T-helper 1 cell treated with Interleukin-12 subunit alpha and Interleukin-12 subunit beta and Interleukin-4 antibody, amounts not matched to agents 30 μg/mL and 1 μg/mL, for 36 hours (primary cell): ENCODE measurements around the gene RNF223.
A peak's percentile ranks its signal among the peaks of the same experiment; 100 is the strongest.

ENCODE experiments used
- H3K27ac Mint-ChIP-seq: one replicate; pipeline ENCODE4 v1.8.0; 2021; ENCODE audit warnings: mild to moderate bottlenecking, mixed read lengths
- H3K27me3 Mint-ChIP-seq: one replicate; pipeline ENCODE4 v1.8.0; 2021; ENCODE audit warnings: low read depth, mixed read lengths
- H3K36me3 Mint-ChIP-seq: one replicate; pipeline ENCODE4 v1.8.0; 2021; ENCODE audit warnings: low read depth, mixed read lengths
- H3K4me1 Mint-ChIP-seq: one replicate; pipeline ENCODE4 v1.8.0; 2021; ENCODE audit warnings: low read depth, mixed read lengths
- H3K4me3 Mint-ChIP-seq: one replicate; pipeline ENCODE4 v1.8.0; 2021; ENCODE audit warnings: mild to moderate bottlenecking, moderate library complexity, mixed read lengths
- H3K9me3 Mint-ChIP-seq: one replicate; pipeline ENCODE4 v1.8.0; 2021; ENCODE audit warnings: mixed read lengths

RNF223 gene

GRCh38 chr1:1075148-1075935, 1.2 kb upstream of the RNF223 start:
- no peaks in the 10 kb centered on the region for H3K36me3 Mint-ChIP-seq
- no peak overlapping the region for H3K27ac Mint-ChIP-seq

GRCh38 chr1:1074631-1075147, 583 bp upstream of the RNF223 start:
- H3K36me3 Mint-ChIP-seq: no peaks in the 10 kb centered on the region
- no peaks in the 10 kb centered on the region for H3K27me3 Mint-ChIP-seq
- H3K9me3 Mint-ChIP-seq: no peaks in the 10 kb centered on the region
- H3K27ac Mint-ChIP-seq: no peak overlapping the region
- H3K4me1 Mint-ChIP-seq: no peaks in the 10 kb centered on the region
- H3K4me3 Mint-ChIP-seq: no peak overlapping the region

More at GRCh38 chr1:1075148-1075935, 1.2 kb upstream of the RNF223 start:
- Mint-ChIP-seq H3K4me3 (no peak overlapping the region), H3K9me3 (no peaks in the 10 kb centered on the region), H3K4me1 (no peaks in the 10 kb centered on the region), H3K27me3 (no peaks in the 10 kb centered on the region)

DNA sequence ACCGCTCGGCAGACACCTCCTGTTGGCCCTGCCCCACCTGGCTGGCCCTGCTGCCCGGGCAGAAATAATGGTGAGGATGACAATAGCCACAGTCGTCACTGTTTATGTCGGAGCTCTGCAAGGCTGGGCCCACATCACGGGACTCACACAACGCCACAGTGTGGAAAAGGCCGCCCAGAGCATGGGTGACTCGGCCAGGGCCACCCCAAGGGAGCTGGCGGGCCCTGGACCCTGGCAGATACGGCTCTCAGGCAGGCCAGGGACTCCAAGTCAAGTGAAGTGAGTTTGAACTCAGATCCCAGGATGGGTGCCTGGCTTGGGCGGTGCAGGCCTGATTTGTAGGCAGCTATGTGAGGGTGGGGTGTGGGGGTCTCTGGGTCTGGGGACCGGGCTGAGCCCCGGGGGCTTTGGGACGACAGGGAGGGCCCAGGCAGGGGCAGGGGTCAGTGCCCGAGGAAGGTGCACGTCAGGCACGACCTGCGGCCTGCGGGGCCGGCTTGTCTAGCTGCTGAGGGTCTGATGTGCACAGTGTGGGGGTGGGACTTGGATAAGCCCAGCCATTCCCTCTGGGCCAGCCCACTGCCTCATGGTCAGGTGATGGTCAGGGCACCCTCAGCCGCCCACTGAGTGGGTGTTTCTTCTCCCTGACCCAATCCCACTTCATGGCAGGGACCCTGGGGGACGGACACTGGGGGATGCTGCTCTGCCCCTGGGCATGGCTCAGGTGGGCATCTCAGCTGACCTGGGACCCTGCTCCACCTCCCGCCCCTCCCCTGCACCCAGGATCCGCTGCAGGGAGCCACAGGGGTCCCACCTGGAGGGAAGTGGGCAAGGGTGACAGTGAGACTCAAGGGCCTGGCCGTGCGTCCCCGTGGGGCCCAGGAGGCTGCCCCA, 1.0 kb downstream of the RNF223 start:
- Mint-ChIP-seq H3K4me3 (no peak overlapping the region), H3K9me3 (no peaks in the 10 kb centered on the region), H3K36me3 (no peaks in the 10 kb centered on the region), H3K27ac (no peak overlapping the region), H3K27me3 (no peaks in the 10 kb centered on the region), H3K4me1 (no peaks in the 10 kb centered on the region)

DNA sequence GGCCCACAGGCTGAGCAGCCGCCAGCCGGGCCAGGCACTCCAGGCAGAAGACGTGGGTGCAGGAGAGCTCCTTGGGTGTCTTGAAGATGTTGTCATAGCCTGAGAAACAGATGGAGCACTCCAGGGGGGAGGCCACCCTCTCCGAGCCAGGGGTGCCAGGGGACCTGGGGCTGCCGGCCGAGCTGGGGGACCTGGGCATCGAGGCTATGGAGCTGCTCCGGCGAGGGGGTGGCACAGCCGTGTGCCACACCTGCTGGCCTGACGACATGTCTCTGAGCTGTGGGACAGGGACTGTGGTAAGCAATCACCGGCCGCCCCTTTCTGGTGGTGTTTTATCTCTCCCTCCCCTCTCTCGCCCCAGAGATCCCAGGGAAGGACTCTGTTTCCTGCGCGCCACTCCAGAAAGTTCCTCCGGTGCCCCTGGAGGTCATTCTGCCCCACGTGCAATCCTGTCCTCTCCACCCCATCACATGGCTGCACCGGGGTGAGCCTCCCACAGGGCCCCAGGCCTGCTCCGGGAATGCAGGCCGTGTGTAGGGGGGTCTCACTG, 1.7 kb downstream of the RNF223 start:
- Mint-ChIP-seq H3K4me3 (no peak overlapping the region), H3K27ac (no peak overlapping the region), H3K4me1 (no peaks in the 10 kb centered on the region)

GRCh38 chr1:1071486-1072298, 2.4 kb downstream of the RNF223 start:
- H3K4me1 Mint-ChIP-seq: no peaks in the 10 kb centered on the region
- H3K27ac Mint-ChIP-seq: no peak overlapping the region
- H3K9me3 Mint-ChIP-seq: no peaks in the 10 kb centered on the region
- no peaks in the 10 kb centered on the region for H3K27me3 Mint-ChIP-seq
- H3K4me3 Mint-ChIP-seq: no peak overlapping the region
- no peaks in the 10 kb centered on the region for H3K36me3 Mint-ChIP-seq

More for the DNA sequence above, 1.7 kb downstream of the RNF223 start:
- Mint-ChIP-seq H3K27me3 (no peaks in the 10 kb centered on the region), H3K9me3 (no peaks in the 10 kb centered on the region), H3K36me3 (no peaks in the 10 kb centered on the region)

DNA sequence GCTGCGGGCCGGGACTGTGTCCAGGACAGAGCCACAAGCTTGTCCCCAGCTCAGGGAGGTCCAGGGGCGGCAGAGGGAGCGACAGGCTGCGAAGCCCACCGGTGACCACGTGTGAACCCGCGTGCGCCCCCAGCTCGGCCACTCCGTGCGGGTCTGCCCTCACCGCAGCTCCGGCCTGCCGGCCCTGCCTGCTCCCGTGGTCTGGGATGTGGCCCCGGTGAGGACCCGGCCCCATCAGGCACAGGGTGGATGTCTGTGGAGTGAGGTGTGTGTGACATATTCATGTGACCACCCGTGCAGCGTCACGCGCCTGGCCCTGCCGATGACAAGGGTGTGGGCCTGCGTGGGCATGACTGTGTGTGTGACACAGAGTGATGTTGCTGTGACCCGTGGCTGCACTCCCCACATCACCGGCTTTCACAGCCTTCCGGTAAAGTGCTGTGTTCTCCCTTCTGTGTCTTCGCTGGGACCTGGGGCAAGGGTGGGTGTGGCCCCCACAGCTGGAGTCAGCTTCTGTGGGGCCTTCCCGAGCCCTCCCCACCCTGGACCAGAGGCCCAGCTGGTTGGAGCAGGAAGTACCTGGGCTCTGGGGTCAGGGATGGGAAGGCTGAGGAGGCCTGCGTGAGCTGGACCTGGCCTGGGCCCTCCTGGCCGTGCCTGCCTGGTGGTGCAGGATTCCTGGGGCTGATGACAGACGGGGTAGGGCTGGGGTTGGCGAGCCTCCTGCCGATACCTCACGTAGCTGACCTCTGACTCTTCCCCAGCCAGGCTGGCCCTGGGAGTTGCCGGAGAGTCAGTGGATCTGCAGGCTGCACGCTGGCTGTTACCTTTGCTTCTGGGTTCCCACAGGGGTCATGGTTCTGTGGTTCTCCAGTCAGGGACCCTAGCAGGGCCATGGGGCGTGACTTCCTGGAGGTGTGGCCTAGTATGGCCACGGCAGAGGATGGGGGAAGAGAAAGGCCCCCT, 4.1 kb downstream of the RNF223 start:
- Mint-ChIP-seq H3K27ac (no peak overlapping the region), H3K36me3 (no peaks in the 10 kb centered on the region), H3K27me3 (no peaks in the 10 kb centered on the region), H3K9me3 (no peaks in the 10 kb centered on the region), H3K4me1 (no peaks in the 10 kb centered on the region), H3K4me3 (no peak overlapping the region)

GRCh38 chr1:1069056-1069710, 4.9 kb downstream of the RNF223 start:
- H3K27ac Mint-ChIP-seq: peak overlapping the region; percentile 70
- no peaks in the 10 kb centered on the region for H3K4me1 Mint-ChIP-seq
- H3K9me3 Mint-ChIP-seq: no peaks in the 10 kb centered on the region
- no peaks in the 10 kb centered on the region for H3K36me3 Mint-ChIP-seq
- no peaks in the 10 kb centered on the region for H3K27me3 Mint-ChIP-seq
- H3K4me3 Mint-ChIP-seq: peak overlapping the region; percentile 73

GRCh38 chr1:1068517-1069055, 5.5 kb downstream of the RNF223 start:
- no peaks in the 10 kb centered on the region for H3K4me1 Mint-ChIP-seq
- H3K36me3 Mint-ChIP-seq: no peaks in the 10 kb centered on the region
- H3K9me3 Mint-ChIP-seq: no peaks in the 10 kb centered on the region
- H3K27me3 Mint-ChIP-seq: no peaks in the 10 kb centered on the region
- H3K27ac Mint-ChIP-seq: peak overlapping the region; percentile 36
- H3K4me3 Mint-ChIP-seq: peak overlapping the region; percentile 10

- Mint-ChIP-seq H3K27ac (peak overlapping the region; percentile 36), H3K4me3 (peak overlapping the region; percentile 54), H3K36me3 (no peaks in the 10 kb centered on the region), H3K4me1 (peaks cover 2% of the 10 kb centered on the region), H3K27me3 (no peaks in the 10 kb centered on the region), H3K9me3 (no peaks in the 10 kb centered on the region)
Observed at GRCh38 chr1:1067860-1068516, 6.1 kb downstream of the RNF223 start.

GRCh38 chr1:1067284-1067859, 6.7 kb downstream of the RNF223 start:
- H3K36me3 Mint-ChIP-seq: no peaks in the 10 kb centered on the region
- no peaks in the 10 kb centered on the region for H3K9me3 Mint-ChIP-seq
- peaks cover 2% of the 10 kb centered on the region for H3K4me1 Mint-ChIP-seq
- H3K27ac Mint-ChIP-seq: no peak overlapping the region
- H3K27me3 Mint-ChIP-seq: no peaks in the 10 kb centered on the region
- peak overlapping the region; percentile 50 for H3K4me3 Mint-ChIP-seq

GRCh38 chr1:1066403-1067283, 7.5 kb downstream of the RNF223 start:
- H3K27me3 Mint-ChIP-seq: no peaks in the 10 kb centered on the region
- H3K4me3 Mint-ChIP-seq: no peak overlapping the region
- H3K27ac Mint-ChIP-seq: no peak overlapping the region
- no peaks in the 10 kb centered on the region for H3K36me3 Mint-ChIP-seq
- H3K9me3 Mint-ChIP-seq: no peaks in the 10 kb centered on the region
- peaks cover 2% of the 10 kb centered on the region for H3K4me1 Mint-ChIP-seq
